ENCODE measurements around the gene YTHDC1. TPM values are rescaled to one million over a fixed set of nuclear protein-coding genes. Genes with fewer than 3 reads are reported as not detected.

YTHDC1 gene
- polyA plus RNA-seq, 1 experiment = 48.0 TPM

GRCh38 chr4:68373513-68373912 is 23.6 kb upstream of the YTHDC1 start:
- Histone ChIP-seq H3K9me3 (ENCODE audit: control insufficient read depth, insufficient read depth, low read length) (no peaks in the 10 kb centered on the region), H3K27ac (ENCODE audit: low read depth, low read length) (no peak overlapping the region), H3K4me3 (ENCODE audit: low read depth, low read length) (peak overlapping the region; percentile 46), H3K27me3 (ENCODE audit: control insufficient read depth, insufficient read depth, low read length) (no peaks in the 10 kb centered on the region)
- TF ChIP-seq CTCF (IDR thresholded peaks at IDR 0.05; ENCODE audit: low read depth, low read length) = no peak
- DNase-seq (ENCODE audit: low read depth, low spot score) = no peak
- ChIA-PET POLR2A (no interaction called here), CTCF (interaction anchor here (5.5 kb wide), 1 partner anchor 101 kb away, joined by 130 read pairs; no protein-coding TSS in a partner anchor)

GRCh38 chr4:68372588-68372987 is 22.7 kb upstream of the YTHDC1 start:
- no peak for TF ChIP-seq CTCF (IDR thresholded peaks at IDR 0.05; ENCODE audit: low read depth, low read length)
- Histone ChIP-seq H3K27ac (ENCODE audit: low read depth, low read length) (no peak overlapping the region), H3K4me3 (ENCODE audit: low read depth, low read length) (no peak overlapping the region), H3K27me3 (ENCODE audit: control insufficient read depth, insufficient read depth, low read length) (no peaks in the 10 kb centered on the region), H3K9me3 (ENCODE audit: control insufficient read depth, insufficient read depth, low read length) (no peaks in the 10 kb centered on the region)
- POLR2A ChIA-PET = no interaction called here
- DNase-seq (ENCODE audit: low read depth, low spot score) = no peak
- CTCF ChIA-PET = interaction anchor here (2.7 kb wide), 1 partner anchor 100 kb away, joined by 20 read pairs; no protein-coding TSS in a partner anchor

- no peak for TF ChIP-seq CTCF (IDR thresholded peaks at IDR 0.05; ENCODE audit: low read depth, low read length)
- ChIA-PET POLR2A (no interaction called here), CTCF (interaction anchor here (1.9 kb wide), 1 partner anchor 97 kb away, joined by 7 read pairs; no protein-coding TSS in a partner anchor)
- no peak overlapping the region for H3K4me3 ChIP-seq (ENCODE audit: low read depth, low read length)
- DNase-seq (ENCODE audit: low read depth, low spot score) = no peak
- H3K9me3 ChIP-seq (ENCODE audit: control insufficient read depth, insufficient read depth, low read length) = 0 out of 2 replicates have a peak, but pooled peaks cover 2% of the 10 kb centered on the region
- no peak overlapping the region for H3K27ac ChIP-seq (ENCODE audit: low read depth, low read length)
- H3K27me3 ChIP-seq (ENCODE audit: control insufficient read depth, insufficient read depth, low read length) = no peaks in the 10 kb centered on the region
These were observed 19.4 kb upstream of the YTHDC1 start for GRCh38 chr4:68369142-68369805.

GRCh38 chr4:68368691-68369131 is 18.8 kb upstream of the YTHDC1 start:
- H3K27me3 ChIP-seq (ENCODE audit: control insufficient read depth, insufficient read depth, low read length) = no peaks in the 10 kb centered on the region
- peak overlapping the region; percentile 27; the same call in 1 of the 2 replicates for H3K4me3 ChIP-seq (ENCODE audit: low read depth, low read length)
- TF ChIP-seq CTCF (IDR thresholded peaks at IDR 0.05; ENCODE audit: low read depth, low read length) = no peak
- 0 out of 2 replicates have a peak, but pooled peaks cover 2% of the 10 kb centered on the region for H3K9me3 ChIP-seq (ENCODE audit: control insufficient read depth, insufficient read depth, low read length)
- no peak overlapping the region for H3K27ac ChIP-seq (ENCODE audit: low read depth, low read length)
- POLR2A ChIA-PET = no interaction called here
- no peak for DNase-seq (ENCODE audit: low read depth, low spot score)
- CTCF ChIA-PET = interaction anchor here (0.8 to 1.9 kb wide), 2 partner anchors 8 to 97 kb away, joined by 3 to 7 read pairs; no protein-coding TSS in a partner anchor

- CTCF ChIA-PET = interaction anchor here (0.8 to 1.9 kb wide), 3 partner anchors 8 to 96 kb away, joined by 3 to 7 read pairs (median 6); no protein-coding TSS in a partner anchor
- no peak for DNase-seq (ENCODE audit: low read depth, low spot score)
- H3K27ac ChIP-seq (ENCODE audit: low read depth, low read length) = no peak overlapping the region
- H3K4me3 ChIP-seq (ENCODE audit: low read depth, low read length) = no peak overlapping the region
- H3K9me3 ChIP-seq (ENCODE audit: control insufficient read depth, insufficient read depth, low read length) = 0 out of 2 replicates have a peak, but pooled peaks cover 2% of the 10 kb centered on the region
- no peak for TF ChIP-seq CTCF (IDR thresholded peaks at IDR 0.05; ENCODE audit: low read depth, low read length)
- POLR2A ChIA-PET = no interaction called here
- no peaks in the 10 kb centered on the region for H3K27me3 ChIP-seq (ENCODE audit: control insufficient read depth, insufficient read depth, low read length)
These were observed 17.9 kb upstream of the YTHDC1 start for GRCh38 chr4:68367835-68368234.
